Measurements from ENCODE around the gene SCLY. TPM values are rescaled to one million over a fixed set of nuclear protein-coding genes. Genes with fewer than 3 reads are reported as not detected.

Gene SCLY
- total and polyA plus RNA-seq, 2 of the 13 experiments (the other 11 are each of a cell fraction or from before 2014, with no cell fraction given) = 27.9 to 38.6 TPM

DNA sequence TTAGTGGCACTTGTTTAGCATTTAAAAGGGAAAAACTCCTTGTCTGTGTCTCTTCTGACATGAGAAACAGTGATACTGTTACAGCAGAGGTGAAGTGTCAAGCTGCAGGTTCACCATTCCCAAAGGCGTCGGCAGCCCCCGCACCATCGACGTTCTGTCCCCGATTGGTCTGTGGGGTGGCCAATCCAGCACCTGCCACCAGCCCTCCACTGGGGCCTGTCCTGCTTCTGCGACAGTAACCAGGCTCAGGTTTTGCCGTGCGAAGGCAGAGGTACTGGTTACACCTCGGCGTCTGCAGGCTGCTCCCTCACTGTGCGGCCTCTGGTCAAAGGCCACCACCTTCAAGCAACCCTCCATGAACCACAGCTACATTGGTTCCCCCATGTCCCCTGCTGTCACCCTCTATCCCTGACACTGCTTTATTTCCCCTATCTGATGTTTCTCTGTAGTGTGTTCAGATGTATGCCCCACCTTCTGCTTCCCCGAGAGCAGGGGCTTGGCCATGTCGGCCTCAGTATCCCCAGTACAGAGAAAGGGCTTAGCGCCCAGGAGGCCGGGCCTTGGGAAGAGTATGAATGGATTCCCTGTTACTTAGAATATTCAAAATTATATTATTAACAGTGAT, 30.7 kb downstream of the SCLY start (continued):
- TF ChIP-seq KIAA2018 (CRISPR knock-in tag; IDR thresholded peaks at IDR 0.05; ENCODE audit: borderline replicate concordance) = no peak
- no peak for TF ChIP-seq TFAP4 (IDR thresholded peaks at IDR 0.05; ENCODE audit: borderline replicate concordance, low read depth)
- no peak for TF ChIP-seq ZNF530 (CRISPR knock-in tag; IDR thresholded peaks at IDR 0.05; ENCODE audit: low read depth)
- TF ChIP-seq ZNF720 (CRISPR knock-in tag; IDR thresholded peaks at IDR 0.05) = no peak
- no peak for TF ChIP-seq ZNF563 (CRISPR knock-in tag; IDR thresholded peaks at IDR 0.05)
- TF ChIP-seq FOXA3 (CRISPR knock-in tag; IDR thresholded peaks at IDR 0.05) = no peak
- TF ChIP-seq MLX (CRISPR knock-in tag; IDR thresholded peaks at IDR 0.05) = no peak
- TF ChIP-seq, protein P1, sequence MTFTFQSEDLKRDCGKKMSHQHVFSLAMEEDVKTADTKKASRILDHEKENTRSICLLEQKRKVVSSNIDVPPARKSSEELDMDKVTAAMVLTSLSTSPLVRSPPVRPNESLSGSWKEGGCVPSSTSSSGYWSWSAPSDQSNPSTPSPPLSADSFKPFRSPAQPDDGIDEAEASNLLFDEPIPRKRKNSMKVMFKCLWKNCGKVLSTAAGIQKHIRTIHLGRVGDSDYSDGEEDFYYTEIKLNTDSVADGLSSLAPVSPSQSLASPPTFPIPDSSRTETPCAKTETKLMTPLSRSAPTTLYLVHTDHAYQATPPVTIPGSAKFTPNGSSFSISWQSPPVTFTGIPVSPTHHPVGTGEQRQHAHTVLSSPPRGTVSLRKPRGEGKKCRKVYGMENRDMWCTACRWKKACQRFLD (CRISPR knock-in tag; IDR thresholded peaks at IDR 0.05; ENCODE audit: borderline replicate concordance) = no peak
- TF ChIP-seq DMAP1 (CRISPR knock-in tag; IDR thresholded peaks at IDR 0.05) = no peak
